PC-3 (cell line): ENCODE measurements around the gene FARS2.

Experiments used
- EZH2 ChIP-seq: fragments of 300-600 bp; sonication (generic); IDR thresholded peaks from one replicate; pipeline ENCODE4 v1.6.1; 2017; ENCODE audit warnings: antibody characterized with exemption, mild to moderate bottlenecking, low read length; ENCODE audit not compliant: unreplicated experiment
- EZH2phosphoT487 ChIP-seq: fragments of 300-600 bp; sonication (generic); IDR thresholded peaks from 2 replicates; pipeline ENCODE4 v1.6.1; 2018; ENCODE audit warnings: mild to moderate bottlenecking, antibody characterized with exemption, low read length, borderline replicate concordance
- TF ChIP-seq, protein P1 (sequence below): fragments of 300-600 bp; sonication (generic); conservative IDR thresholded peaks from 2 replicates; pipeline ENCODE4 v1.5.1; 2017; ENCODE audit warnings: antibody characterized with exemption, low read depth, mild to moderate bottlenecking, low read length

DNA sequence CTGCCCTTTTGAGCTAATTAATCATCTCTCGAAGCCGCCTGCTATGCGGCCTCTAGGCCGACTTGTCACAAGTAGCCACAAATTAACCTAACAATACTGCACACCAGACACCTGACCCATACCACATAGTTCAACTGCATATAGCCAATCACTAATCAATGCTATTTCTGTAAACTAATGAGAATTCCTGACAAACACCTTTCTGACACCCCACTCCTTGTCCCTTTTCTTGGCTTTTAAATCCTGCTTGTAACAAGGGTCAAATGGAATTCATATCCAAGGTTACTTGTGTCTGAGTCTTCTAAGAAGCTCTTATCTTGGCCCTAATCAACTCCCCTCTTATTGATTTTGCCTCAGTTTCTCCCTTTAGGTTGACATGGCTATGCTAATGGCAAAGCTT, 379.3 kb downstream of the FARS2 start:
- TF ChIP-seq, protein P1, sequence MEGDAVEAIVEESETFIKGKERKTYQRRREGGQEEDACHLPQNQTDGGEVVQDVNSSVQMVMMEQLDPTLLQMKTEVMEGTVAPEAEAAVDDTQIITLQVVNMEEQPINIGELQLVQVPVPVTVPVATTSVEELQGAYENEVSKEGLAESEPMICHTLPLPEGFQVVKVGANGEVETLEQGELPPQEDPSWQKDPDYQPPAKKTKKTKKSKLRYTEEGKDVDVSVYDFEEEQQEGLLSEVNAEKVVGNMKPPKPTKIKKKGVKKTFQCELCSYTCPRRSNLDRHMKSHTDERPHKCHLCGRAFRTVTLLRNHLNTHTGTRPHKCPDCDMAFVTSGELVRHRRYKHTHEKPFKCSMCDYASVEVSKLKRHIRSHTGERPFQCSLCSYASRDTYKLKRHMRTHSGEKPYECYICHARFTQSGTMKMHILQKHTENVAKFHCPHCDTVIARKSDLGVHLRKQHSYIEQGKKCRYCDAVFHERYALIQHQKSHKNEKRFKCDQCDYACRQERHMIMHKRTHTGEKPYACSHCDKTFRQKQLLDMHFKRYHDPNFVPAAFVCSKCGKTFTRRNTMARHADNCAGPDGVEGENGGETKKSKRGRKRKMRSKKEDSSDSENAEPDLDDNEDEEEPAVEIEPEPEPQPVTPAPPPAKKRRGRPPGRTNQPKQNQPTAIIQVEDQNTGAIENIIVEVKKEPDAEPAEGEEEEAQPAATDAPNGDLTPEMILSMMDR = no peak
- TF ChIP-seq EZH2phosphoT487 (no peak), EZH2 (no peak)
